Peyer's patch (tissue), 4 donors: ENCODE measurements around the gene KRTAP10-1.

Source experiments
- CTCF ChIP-seq, 6 experiments: fragments of 450-650 bp in 4 of 6; fragments of 200-600 bp in 2 of 6; sonication (generic) in 1 of 6; IDR thresholded peaks; one replicate each; pipeline ENCODE4 v1.5.1; 2017 to 2019; ENCODE audit warnings: antibody characterized with exemption in 6 of 6, mild to moderate bottlenecking in 3 of 6, moderate library complexity in 1 of 6
- POLR2A ChIP-seq, 2 donors: fragments of 450-650 bp; IDR thresholded peaks; one replicate each; pipeline ENCODE4 v1.5.1; 2017; ENCODE audit warnings: antibody characterized with exemption in 2 of 2, mild to moderate bottlenecking in 2 of 2, moderate library complexity in 2 of 2

GRCh38 chr21:44532712-44533111, 7.3 kb downstream of the KRTAP10-1 start:
- TF ChIP-seq POLR2A (IDR thresholded peaks at IDR 0.05) (no peak), CTCF (IDR thresholded peaks at IDR 0.05) (no peak)
